Measurements from ENCODE around the gene UNC93A. TPM values are rescaled to one million over a fixed set of nuclear protein-coding genes. Genes with fewer than 3 reads are reported as not detected.
"Not testable (repeated sequence)": the region's sequence is repeated elsewhere in the genome, so short reads cannot be mapped to it uniquely, and the experiment has no call there.

Gene UNC93A
- 2.0 and 2.5 TPM in 2 replicates for total RNA-seq (2014; rRNA removed; shearing (Covaris generic))

- H3K27me3 ChIP-seq (ENCODE audit: control insufficient read depth, insufficient read depth, low read length): no peaks in the 10 kb centered on the region; the same call in 1 of the 2 replicates
- no peak for DNase-seq
- H3K36me3 ChIP-seq (replicated peaks; ENCODE audit: control insufficient read depth, insufficient read depth, low read length): no peaks in the 10 kb centered on the region
- no peak within 1 kb of the TSS for H3K4me3 ChIP-seq (ENCODE audit: insufficient read depth, low read depth, low read length)
These were observed at the start of gene UNC93A for GRCh38 chr6:167290786-167291622. TSS of gene UNC93A (plus strand) at chr6:167291315. CDS start at chr6:167291490, 175 bp downstream.

- not testable (repeated sequence) for H3K4me3 ChIP-seq (ENCODE audit: insufficient read depth, low read depth, low read length); H3K27me3 ChIP-seq (ENCODE audit: control insufficient read depth, insufficient read depth, low read length); H3K36me3 ChIP-seq (replicated peaks; ENCODE audit: control insufficient read depth, insufficient read depth, low read length); DNase-seq
These were observed 49.6 kb upstream of the UNC93A start for GRCh38 chr6:167241321-167242134.

GRCh38 chr6:167242135-167242506, 49.0 kb upstream of the UNC93A start:
- not testable (repeated sequence) for H3K4me3 ChIP-seq (ENCODE audit: insufficient read depth, low read depth, low read length); H3K27me3 ChIP-seq (ENCODE audit: control insufficient read depth, insufficient read depth, low read length); DNase-seq; H3K36me3 ChIP-seq (replicated peaks; ENCODE audit: control insufficient read depth, insufficient read depth, low read length)

- DNase-seq; H3K27me3 ChIP-seq (ENCODE audit: control insufficient read depth, insufficient read depth, low read length); H3K36me3 ChIP-seq (replicated peaks; ENCODE audit: control insufficient read depth, insufficient read depth, low read length): not testable (repeated sequence)
These were observed 48.5 kb upstream of the UNC93A start for GRCh38 chr6:167242511-167243051.

GRCh38 chr6:167244064-167244960, 46.8 kb upstream of the UNC93A start:
- no peak for DNase-seq
- no peaks in the 10 kb centered on the region for H3K27me3 ChIP-seq (ENCODE audit: control insufficient read depth, insufficient read depth, low read length)
- H3K4me3 ChIP-seq (ENCODE audit: insufficient read depth, low read depth, low read length): no peak overlapping the region
- H3K36me3 ChIP-seq (replicated peaks; ENCODE audit: control insufficient read depth, insufficient read depth, low read length): peaks cover 4% of the 10 kb centered on the region

More at GRCh38 chr6:167242511-167243051, 48.5 kb upstream of the UNC93A start:
- H3K4me3 ChIP-seq (ENCODE audit: insufficient read depth, low read depth, low read length): not testable (repeated sequence)

GRCh38 chr6:167244991-167245390, 46.1 kb upstream of the UNC93A start:
- Histone ChIP-seq H3K4me3 (ENCODE audit: insufficient read depth, low read depth, low read length) (no peak overlapping the region), H3K27me3 (ENCODE audit: control insufficient read depth, insufficient read depth, low read length) (no peaks in the 10 kb centered on the region), H3K36me3 (replicated peaks; ENCODE audit: control insufficient read depth, insufficient read depth, low read length) (peaks cover 4% of the 10 kb centered on the region)
- peak; percentile 63 for DNase-seq

- DNase-seq: no peak
- peaks cover 4% of the 10 kb centered on the region for H3K36me3 ChIP-seq (replicated peaks; ENCODE audit: control insufficient read depth, insufficient read depth, low read length)
These were observed 45.5 kb upstream of the UNC93A start for GRCh38 chr6:167245591-167245990.

GRCh38 chr6:167247814-167248595, 43.1 kb upstream of the UNC93A start:
- DNase-seq: peak; percentile 83
- Histone ChIP-seq H3K36me3 (replicated peaks; ENCODE audit: control insufficient read depth, insufficient read depth, low read length) (peaks cover 4% of the 10 kb centered on the region), H3K27me3 (ENCODE audit: control insufficient read depth, insufficient read depth, low read length) (no peaks in the 10 kb centered on the region), H3K4me3 (ENCODE audit: insufficient read depth, low read depth, low read length) (no peak overlapping the region)

More at GRCh38 chr6:167245591-167245990, 45.5 kb upstream of the UNC93A start:
- no peaks in the 10 kb centered on the region for H3K27me3 ChIP-seq (ENCODE audit: control insufficient read depth, insufficient read depth, low read length)
- H3K4me3 ChIP-seq (ENCODE audit: insufficient read depth, low read depth, low read length): no peak overlapping the region

GRCh38 chr6:167248878-167249455, 42.1 kb upstream of the UNC93A start:
- not testable (repeated sequence) for H3K4me3 ChIP-seq (ENCODE audit: insufficient read depth, low read depth, low read length); H3K36me3 ChIP-seq (replicated peaks; ENCODE audit: control insufficient read depth, insufficient read depth, low read length); H3K27me3 ChIP-seq (ENCODE audit: control insufficient read depth, insufficient read depth, low read length); DNase-seq

GRCh38 chr6:167252271-167252670, 38.8 kb upstream of the UNC93A start:
- Histone ChIP-seq H3K27me3 (ENCODE audit: control insufficient read depth, insufficient read depth, low read length) (no peaks in the 10 kb centered on the region), H3K4me3 (ENCODE audit: insufficient read depth, low read depth, low read length) (no peak overlapping the region), H3K36me3 (replicated peaks; ENCODE audit: control insufficient read depth, insufficient read depth, low read length) (no peaks in the 10 kb centered on the region)
- DNase-seq: no peak

GRCh38 chr6:167255918-167256553, 35.1 kb upstream of the UNC93A start:
- Histone ChIP-seq H3K36me3 (replicated peaks; ENCODE audit: control insufficient read depth, insufficient read depth, low read length) (no peaks in the 10 kb centered on the region), H3K4me3 (ENCODE audit: insufficient read depth, low read depth, low read length) (no peak overlapping the region), H3K27me3 (ENCODE audit: control insufficient read depth, insufficient read depth, low read length) (no peaks in the 10 kb centered on the region)
- no peak for DNase-seq

- Histone ChIP-seq H3K27me3 (ENCODE audit: control insufficient read depth, insufficient read depth, low read length) (no peaks in the 10 kb centered on the region), H3K4me3 (ENCODE audit: insufficient read depth, low read depth, low read length) (no peak overlapping the region), H3K36me3 (replicated peaks; ENCODE audit: control insufficient read depth, insufficient read depth, low read length) (no peaks in the 10 kb centered on the region)
- no peak for DNase-seq
These were observed 32.5 kb upstream of the UNC93A start for GRCh38 chr6:167258646-167259045.

All from H7 (cell line).